H1 (cell line): ENCODE measurements around the gene PRSS53. TPM values are rescaled to one million over a fixed set of nuclear protein-coding genes. Genes with fewer than 3 reads are reported as not detected.

Source experiments
- polyA plus RNA-seq, 7 experiments: library from polyadenylated mRNA; depleted of rRNA in 3 of 7; stranded (reverse) in 5 of 7; unstranded in 2 of 7; fragments of >200 nt in 5 of 7; fragments of 200-250 nt in 2 of 7; gene quantifications; 1 replicate in 5 of 7; 2 replicates in 1 of 7; 4 replicates in 1 of 7; pipeline versions ENCODE4 v1.2.1 to v1.2.3, GENCODE V29; 2011 to 2013; ENCODE audit warnings: missing spikeins in 2 of 7, mixed read lengths in 2 of 7
- total RNA-seq: library from RNA; stranded (reverse); fragmentation: NEBNext Ultra II Directional; extraction: Animal tissue kit (Norgen Biotek cat#: 25700); gene quantifications from 2 replicates; pipeline ENCODE4 v1.2.1, GENCODE V29; 2021
- TF ChIP-seq, protein P1 (sequence below): fragments of 300-600 bp; sonication (generic); IDR thresholded peaks from 2 replicates; pipeline ENCODE4 v1.7.1; 2012; ENCODE audit warnings: low read length, moderate library complexity, mild to moderate bottlenecking, inconsistent platforms; ENCODE audit not compliant: insufficient replicate concordance

PRSS53 gene
- total and polyA plus RNA-seq, 2 of the 8 experiments (the other 6 are each of a cell fraction or from before 2014, with no cell fraction given), result 1.7 to 2.6 TPM

DNA sequence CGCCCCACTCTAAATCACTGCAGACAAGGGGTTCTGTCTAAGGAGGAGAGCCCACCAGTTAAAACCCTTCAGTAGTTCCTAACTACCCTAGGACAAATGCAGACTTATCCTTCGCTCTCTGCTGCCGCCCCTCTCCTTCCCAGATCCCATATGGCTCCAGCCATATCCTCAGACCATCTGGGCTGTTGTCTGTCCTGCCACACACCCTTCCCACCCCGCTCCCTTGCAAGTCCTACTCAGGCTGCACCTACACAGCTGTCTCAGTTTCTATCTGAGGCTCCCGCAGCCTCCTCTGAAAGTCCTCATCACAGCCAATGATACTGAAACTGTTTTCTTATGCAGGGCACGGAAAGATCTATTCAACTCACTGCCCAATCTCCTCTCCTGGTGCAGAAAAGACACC lies 18.7 kb upstream of the PRSS53 start (continued):
- TF ChIP-seq, protein P1, sequence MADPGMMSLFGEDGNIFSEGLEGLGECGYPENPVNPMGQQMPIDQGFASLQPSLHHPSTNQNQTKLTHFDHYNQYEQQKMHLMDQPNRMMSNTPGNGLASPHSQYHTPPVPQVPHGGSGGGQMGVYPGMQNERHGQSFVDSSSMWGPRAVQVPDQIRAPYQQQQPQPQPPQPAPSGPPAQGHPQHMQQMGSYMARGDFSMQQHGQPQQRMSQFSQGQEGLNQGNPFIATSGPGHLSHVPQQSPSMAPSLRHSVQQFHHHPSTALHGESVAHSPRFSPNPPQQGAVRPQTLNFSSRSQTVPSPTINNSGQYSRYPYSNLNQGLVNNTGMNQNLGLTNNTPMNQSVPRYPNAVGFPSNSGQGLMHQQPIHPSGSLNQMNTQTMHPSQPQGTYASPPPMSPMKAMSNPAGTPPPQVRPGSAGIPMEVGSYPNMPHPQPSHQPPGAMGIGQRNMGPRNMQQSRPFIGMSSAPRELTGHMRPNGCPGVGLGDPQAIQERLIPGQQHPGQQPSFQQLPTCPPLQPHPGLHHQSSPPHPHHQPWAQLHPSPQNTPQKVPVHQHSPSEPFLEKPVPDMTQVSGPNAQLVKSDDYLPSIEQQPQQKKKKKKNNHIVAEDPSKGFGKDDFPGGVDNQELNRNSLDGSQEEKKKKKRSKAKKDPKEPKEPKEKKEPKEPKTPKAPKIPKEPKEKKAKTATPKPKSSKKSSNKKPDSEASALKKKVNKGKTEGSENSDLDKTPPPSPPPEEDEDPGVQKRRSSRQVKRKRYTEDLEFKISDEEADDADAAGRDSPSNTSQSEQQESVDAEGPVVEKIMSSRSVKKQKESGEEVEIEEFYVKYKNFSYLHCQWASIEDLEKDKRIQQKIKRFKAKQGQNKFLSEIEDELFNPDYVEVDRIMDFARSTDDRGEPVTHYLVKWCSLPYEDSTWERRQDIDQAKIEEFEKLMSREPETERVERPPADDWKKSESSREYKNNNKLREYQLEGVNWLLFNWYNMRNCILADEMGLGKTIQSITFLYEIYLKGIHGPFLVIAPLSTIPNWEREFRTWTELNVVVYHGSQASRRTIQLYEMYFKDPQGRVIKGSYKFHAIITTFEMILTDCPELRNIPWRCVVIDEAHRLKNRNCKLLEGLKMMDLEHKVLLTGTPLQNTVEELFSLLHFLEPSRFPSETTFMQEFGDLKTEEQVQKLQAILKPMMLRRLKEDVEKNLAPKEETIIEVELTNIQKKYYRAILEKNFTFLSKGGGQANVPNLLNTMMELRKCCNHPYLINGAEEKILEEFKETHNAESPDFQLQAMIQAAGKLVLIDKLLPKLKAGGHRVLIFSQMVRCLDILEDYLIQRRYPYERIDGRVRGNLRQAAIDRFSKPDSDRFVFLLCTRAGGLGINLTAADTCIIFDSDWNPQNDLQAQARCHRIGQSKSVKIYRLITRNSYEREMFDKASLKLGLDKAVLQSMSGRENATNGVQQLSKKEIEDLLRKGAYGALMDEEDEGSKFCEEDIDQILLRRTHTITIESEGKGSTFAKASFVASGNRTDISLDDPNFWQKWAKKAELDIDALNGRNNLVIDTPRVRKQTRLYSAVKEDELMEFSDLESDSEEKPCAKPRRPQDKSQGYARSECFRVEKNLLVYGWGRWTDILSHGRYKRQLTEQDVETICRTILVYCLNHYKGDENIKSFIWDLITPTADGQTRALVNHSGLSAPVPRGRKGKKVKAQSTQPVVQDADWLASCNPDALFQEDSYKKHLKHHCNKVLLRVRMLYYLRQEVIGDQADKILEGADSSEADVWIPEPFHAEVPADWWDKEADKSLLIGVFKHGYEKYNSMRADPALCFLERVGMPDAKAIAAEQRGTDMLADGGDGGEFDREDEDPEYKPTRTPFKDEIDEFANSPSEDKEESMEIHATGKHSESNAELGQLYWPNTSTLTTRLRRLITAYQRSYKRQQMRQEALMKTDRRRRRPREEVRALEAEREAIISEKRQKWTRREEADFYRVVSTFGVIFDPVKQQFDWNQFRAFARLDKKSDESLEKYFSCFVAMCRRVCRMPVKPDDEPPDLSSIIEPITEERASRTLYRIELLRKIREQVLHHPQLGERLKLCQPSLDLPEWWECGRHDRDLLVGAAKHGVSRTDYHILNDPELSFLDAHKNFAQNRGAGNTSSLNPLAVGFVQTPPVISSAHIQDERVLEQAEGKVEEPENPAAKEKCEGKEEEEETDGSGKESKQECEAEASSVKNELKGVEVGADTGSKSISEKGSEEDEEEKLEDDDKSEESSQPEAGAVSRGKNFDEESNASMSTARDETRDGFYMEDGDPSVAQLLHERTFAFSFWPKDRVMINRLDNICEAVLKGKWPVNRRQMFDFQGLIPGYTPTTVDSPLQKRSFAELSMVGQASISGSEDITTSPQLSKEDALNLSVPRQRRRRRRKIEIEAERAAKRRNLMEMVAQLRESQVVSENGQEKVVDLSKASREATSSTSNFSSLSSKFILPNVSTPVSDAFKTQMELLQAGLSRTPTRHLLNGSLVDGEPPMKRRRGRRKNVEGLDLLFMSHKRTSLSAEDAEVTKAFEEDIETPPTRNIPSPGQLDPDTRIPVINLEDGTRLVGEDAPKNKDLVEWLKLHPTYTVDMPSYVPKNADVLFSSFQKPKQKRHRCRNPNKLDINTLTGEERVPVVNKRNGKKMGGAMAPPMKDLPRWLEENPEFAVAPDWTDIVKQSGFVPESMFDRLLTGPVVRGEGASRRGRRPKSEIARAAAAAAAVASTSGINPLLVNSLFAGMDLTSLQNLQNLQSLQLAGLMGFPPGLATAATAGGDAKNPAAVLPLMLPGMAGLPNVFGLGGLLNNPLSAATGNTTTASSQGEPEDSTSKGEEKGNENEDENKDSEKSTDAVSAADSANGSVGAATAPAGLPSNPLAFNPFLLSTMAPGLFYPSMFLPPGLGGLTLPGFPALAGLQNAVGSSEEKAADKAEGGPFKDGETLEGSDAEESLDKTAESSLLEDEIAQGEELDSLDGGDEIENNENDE, result no peak
